ENCODE results near the gene ZNF205. TPM values are rescaled to one million over a fixed set of nuclear protein-coding genes. Genes with fewer than 3 reads are reported as not detected.
"Not testable (repeated sequence)": the region's sequence is repeated elsewhere in the genome, so short reads cannot be mapped to it uniquely, and the experiment has no call there.

Gene ZNF205
- total RNA-seq (2014; rRNA removed; shearing (Covaris generic)), result 21.3 and 27.6 TPM in 2 replicates

GRCh38 chr16:3112058-3112880 lies at the start of gene ZNF205:
TSS of gene ZNF205 (plus strand) at chr16:3112586. CDS start at chr16:3113431, 845 bp downstream.
- peak; percentile 91 for DNase-seq (ENCODE audit: low spot score)
- in situ Hi-C loops (cut with HindIII; ENCODE audit: low sequenced_read_pairs), result no loop called here

DNA sequence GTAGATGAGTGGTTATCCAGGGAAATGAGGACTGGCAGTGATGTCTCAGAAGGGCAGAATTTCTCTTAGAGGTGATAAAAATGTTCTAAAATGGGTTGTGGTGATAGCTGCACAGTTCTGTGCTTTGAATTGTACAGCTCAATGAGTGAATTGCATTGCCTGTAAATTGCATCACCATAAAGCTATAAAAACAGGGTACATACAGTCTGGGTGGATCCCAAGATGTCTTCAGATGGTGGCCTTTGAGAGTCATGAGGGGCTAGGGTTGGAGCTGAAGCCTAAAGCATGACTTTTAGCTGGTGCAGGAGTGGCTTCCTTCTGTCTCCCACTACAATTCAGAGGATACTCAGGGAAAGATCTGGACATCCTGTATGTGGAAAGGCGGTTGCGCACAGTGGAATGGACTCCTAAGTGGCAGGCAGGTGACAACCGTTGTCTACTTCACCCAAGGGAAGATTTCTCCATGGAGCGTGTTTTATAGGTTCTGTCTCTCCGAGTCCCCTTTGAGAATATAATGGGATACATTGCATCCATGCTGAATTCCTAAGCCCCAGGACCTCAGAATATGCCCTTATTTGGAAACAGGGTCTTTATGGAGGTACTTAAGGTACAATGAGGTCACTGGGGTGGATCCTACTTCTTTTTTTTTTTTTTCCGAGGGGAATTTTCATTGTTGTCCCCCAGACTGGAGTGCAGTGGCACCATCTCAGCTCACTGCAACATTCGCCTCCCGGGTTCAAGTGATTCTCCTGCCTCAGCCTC lies 48.6 kb upstream of the ZNF205 start:
- no peak for DNase-seq (ENCODE audit: low spot score)
- in situ Hi-C loops (cut with HindIII; ENCODE audit: low sequenced_read_pairs), result loop anchor here (5.0 kb wide), 1 partner anchor 83 kb away; no protein-coding TSS in a partner anchor

DNA sequence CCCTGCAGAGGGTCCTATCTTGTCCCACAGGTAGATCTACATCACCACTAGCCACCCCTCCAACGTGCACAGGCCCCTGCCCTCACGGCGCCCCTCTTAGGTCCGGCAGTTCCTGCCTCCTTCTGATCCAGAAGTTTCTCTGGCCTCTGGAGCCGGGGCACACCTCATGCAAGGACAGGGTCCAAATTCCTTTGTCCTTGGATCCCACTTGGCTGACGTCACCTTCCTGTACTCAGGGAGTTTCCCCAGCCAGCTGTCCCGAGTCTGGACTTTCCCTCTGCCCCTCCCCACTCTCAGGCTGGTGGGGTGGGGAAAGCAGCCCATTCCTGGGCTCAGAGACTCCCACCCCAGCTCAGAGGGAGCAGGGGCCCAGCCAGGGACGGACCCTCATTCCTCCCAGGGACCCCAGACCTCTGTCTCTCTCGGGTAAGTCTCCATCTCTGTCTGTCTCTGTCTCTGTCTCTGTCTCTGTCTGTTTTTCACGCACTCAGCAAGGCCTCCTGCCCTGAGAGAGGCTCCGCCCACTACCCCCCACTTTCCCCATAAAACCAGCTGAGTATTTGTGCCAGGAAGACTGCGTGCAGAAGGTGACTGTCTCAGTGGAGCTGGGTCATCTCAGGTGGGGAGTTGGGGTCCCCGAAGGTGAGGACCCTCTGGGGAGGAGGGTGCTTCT lies 47.2 kb upstream of the ZNF205 start, which contains the start of gene IL32:
TSS of gene IL32 (plus strand) at position 572 of the 673 bp plus-strand sequence. CDS start 172 bp downstream, outside the sequence.
- in situ Hi-C loops (cut with HindIII; ENCODE audit: low sequenced_read_pairs), result no loop called here
- no peak for DNase-seq (ENCODE audit: low spot score)

DNA sequence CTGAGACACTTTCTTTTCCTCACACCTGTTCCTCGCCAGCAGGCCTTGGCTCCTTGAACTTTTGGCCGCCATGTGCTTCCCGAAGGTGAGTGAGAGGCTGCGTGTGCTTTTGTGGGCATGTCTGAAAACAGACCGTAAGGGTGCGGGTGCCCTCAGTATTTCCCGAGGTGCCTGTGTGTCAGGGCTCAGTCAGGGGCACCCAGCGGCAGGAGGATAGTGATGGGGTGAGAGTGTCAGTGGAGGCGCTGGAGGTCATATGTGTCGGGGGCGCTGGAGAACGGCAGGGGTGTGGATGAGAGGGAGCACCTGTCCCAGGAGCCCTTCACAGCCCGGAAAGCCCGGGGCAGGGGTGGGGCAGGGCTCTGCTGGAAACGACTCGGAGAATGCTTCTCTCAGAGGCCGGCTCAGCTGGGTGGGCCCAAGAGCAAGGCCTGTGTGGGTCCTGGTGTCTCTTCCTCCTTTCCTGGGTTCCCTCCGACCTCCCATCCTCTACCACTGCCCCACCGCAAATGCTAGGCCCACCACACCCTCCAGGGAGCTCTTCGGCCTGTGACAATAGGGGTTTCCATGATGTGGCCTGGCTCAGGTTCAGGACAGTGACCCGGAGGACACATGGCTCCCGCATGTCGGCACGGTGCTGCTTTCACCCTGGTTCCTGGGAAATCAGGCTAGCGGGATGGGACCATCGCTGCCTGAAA lies 46.5 kb upstream of the ZNF205 start:
- no peak for DNase-seq (ENCODE audit: low spot score)
- in situ Hi-C loops (cut with HindIII; ENCODE audit: low sequenced_read_pairs), result no loop called here

GRCh38 chr16:3066440-3066748 lies 46.0 kb upstream of the ZNF205 start:
- no peak for DNase-seq (ENCODE audit: low spot score)
- in situ Hi-C loops (cut with HindIII; ENCODE audit: low sequenced_read_pairs), result no loop called here

DNA sequence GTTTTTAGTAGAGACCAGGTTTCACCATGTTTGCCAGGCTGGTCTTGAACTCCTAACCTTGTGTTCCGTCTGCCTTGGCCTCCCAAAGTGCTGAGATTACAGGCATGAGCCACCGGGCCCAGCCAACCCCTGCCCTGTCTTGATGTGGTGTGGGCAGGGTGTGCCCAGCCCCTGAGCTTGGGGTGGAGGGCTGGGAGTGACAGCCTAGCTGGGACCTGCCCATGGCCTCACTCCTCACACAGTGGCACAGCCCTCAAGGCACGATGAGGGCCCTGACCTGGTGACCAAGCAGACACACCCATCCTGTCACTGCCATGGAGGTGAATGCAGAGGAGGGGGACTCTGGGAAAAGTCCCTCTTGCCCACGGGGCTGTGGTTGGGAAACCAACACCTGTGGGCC lies 43.9 kb upstream of the ZNF205 start:
- no peak for DNase-seq (ENCODE audit: low spot score)
- in situ Hi-C loops (cut with HindIII; ENCODE audit: low sequenced_read_pairs), result no loop called here

DNA sequence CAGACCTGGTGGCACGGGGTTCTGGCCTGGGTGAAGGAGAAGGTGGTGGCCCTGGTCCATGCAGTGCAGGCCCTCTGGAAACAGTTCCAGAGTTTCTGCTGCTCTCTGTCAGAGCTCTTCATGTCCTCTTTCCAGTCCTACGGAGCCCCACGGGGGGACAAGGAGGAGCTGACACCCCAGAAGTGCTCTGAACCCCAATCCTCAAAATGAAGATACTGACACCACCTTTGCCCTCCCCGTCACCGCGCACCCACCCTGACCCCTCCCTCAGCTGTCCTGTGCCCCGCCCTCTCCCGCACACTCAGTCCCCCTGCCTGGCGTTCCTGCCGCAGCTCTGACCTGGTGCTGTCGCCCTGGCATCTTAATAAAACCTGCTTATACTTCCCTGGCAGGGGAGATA lies 43.2 kb upstream of the ZNF205 start:
- in situ Hi-C loops (cut with HindIII; ENCODE audit: low sequenced_read_pairs), result not testable (repeated sequence)

GRCh38 chr16:3070608-3071111 lies 41.7 kb upstream of the ZNF205 start:
- DNase-seq (ENCODE audit: low spot score), result no peak
- in situ Hi-C loops (cut with HindIII; ENCODE audit: low sequenced_read_pairs), result no loop called here

More for the DNA sequence above, 43.2 kb upstream of the ZNF205 start:
- DNase-seq (ENCODE audit: low spot score), result not testable (repeated sequence)

DNA sequence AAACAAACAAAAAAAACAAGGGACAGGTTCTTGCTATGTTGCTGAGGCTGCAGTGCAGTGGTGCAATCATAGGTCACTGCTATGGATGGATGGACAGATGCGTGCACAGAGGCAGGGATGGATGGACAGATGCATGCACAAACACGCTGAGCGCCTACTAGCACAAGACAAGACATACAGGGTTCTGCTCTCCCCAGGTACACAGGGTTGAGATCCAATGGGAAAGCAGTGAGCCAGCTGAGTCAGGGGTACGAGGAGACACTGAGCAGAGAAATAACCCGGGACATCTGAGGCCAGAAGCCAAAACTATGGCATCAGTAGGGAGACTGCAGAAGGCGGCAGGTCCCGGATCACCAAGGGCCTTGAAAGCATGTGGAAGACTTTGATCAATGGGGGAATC lies 40.7 kb upstream of the ZNF205 start:
- no peak for DNase-seq (ENCODE audit: low spot score)
- in situ Hi-C loops (cut with HindIII; ENCODE audit: low sequenced_read_pairs), result no loop called here

DNA sequence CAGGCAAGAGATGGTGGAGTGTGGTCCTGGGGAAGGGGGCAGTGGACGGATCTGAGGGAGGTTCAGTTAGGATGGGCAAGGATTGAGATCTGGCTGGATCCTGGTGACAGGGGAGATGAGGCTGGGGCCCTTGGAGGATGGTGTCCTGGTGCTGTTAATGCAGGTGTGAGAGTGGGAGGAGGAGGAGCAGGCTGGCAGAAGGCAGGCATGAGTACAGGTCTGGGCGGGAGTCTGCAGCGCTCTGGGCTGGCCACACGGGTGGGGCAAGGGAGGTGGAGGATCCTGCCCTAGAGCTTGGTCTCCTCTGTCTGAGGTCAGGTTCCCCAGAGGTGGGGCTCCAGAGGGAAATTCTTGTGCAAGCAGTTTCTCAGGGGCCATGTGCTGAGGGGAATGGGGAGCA lies 40.2 kb upstream of the ZNF205 start:
- DNase-seq (ENCODE audit: low spot score); in situ Hi-C loops (cut with HindIII; ENCODE audit: low sequenced_read_pairs): not testable (repeated sequence)

- in situ Hi-C loops (cut with HindIII; ENCODE audit: low sequenced_read_pairs); DNase-seq (ENCODE audit: low spot score): not testable (repeated sequence)
Observed at GRCh38 chr16:3072576-3073263, 39.7 kb upstream of the ZNF205 start.

DNA sequence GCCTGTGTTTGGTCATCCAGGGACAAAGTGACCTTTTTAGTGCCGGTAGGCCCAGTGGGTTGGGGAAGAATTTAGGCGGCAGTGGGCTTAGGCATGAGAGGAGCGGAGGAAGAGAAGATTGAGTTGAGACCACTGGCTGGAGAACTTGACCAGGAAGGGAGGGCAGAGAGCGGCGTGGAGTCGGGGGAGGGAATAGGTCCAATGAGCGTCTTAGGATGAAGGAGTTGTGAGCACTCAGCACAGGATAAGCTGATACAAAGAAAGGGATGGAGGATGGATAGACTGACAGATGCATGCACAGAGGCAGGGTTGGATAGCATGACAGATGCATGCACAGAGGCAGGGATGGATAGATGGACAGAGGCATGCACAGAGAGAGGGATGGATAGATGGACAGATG lies 38.9 kb upstream of the ZNF205 start:
- DNase-seq (ENCODE audit: low spot score), result no peak
- in situ Hi-C loops (cut with HindIII; ENCODE audit: low sequenced_read_pairs), result no loop called here

GRCh38 chr16:3074860-3075522 lies 37.4 kb upstream of the ZNF205 start:
- in situ Hi-C loops (cut with HindIII; ENCODE audit: low sequenced_read_pairs), result no loop called here
- DNase-seq (ENCODE audit: low spot score), result no peak

GRCh38 chr16:3075523-3075915 lies 36.9 kb upstream of the ZNF205 start:
- no peak for DNase-seq (ENCODE audit: low spot score)
- in situ Hi-C loops (cut with HindIII; ENCODE audit: low sequenced_read_pairs), result no loop called here

GRCh38 chr16:3075946-3076345 lies 36.4 kb upstream of the ZNF205 start:
- DNase-seq (ENCODE audit: low spot score); in situ Hi-C loops (cut with HindIII; ENCODE audit: low sequenced_read_pairs): not testable (repeated sequence)

GRCh38 chr16:3076577-3076976 lies 35.8 kb upstream of the ZNF205 start:
- in situ Hi-C loops (cut with HindIII; ENCODE audit: low sequenced_read_pairs), result no loop called here
- no peak for DNase-seq (ENCODE audit: low spot score)

DNA sequence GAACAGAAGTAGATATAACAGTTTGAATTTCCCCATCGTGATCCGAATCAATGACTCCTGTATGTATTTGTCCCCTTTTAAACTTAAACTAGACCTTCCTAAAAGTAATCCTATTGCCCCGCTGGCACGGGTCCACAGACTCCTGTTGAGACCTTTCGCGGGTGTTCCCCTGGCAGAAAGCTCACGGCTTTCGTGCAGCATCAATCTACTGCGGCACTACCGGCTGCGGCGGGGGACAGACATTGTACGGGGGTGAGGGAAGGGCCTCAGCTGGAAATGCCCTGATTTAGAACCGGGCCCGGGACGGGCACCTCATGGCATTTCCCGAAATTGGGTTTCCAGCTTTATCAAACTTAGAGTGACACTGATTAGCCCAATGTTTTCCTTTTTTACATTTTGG lies 32.4 kb upstream of the ZNF205 start:
- DNase-seq (ENCODE audit: low spot score), result no peak
- in situ Hi-C loops (cut with HindIII; ENCODE audit: low sequenced_read_pairs), result no loop called here

GRCh38 chr16:3081957-3082356 lies 30.4 kb upstream of the ZNF205 start:
- in situ Hi-C loops (cut with HindIII; ENCODE audit: low sequenced_read_pairs); DNase-seq (ENCODE audit: low spot score): not testable (repeated sequence)

Data from G401 (cell line).